CD4-positive, alpha-beta T cell (primary cell): ENCODE measurements around the gene ALPL. TPM values are rescaled to one million over a fixed set of nuclear protein-coding genes. Genes with fewer than 3 reads are reported as not detected.

Source experiments
- ATAC-seq: fragments of 200-7000 bp; cut with Tn5 transposase; one replicate; pipeline ENCODE4 v1.10.0; 2022; ENCODE audit warnings: mild to moderate bottlenecking; ENCODE audit not compliant: poor library complexity
- CTCF ChIA-PET: fragments of 350-600 bp; sonication (Branson Sonifier 250); formaldehyde crosslinking; loops from one replicate; lab custom pipeline; 2021; ENCODE audit warnings: antibody characterized with exemption, inconsistent platforms; lab: Charles Lee
- POLR2A ChIA-PET: fragments of 350-600 bp; sonication (Branson Sonifier 250); formaldehyde crosslinking; loops from one replicate; lab custom pipeline; 2021; ENCODE audit warnings: antibody characterized with exemption, inconsistent platforms; lab: Charles Lee
- DNase-seq, 14 experiments: peaks; one replicate each; pipeline ENCODE4 v3.0.0-alpha.2; 2013 to 2020; ENCODE audit warnings: mixed read lengths in 2 of 14
- H3K27ac ChIP-seq, 2 donors: one replicate each; pipeline versions ENCODE4 v1.5.1 to v1.7.0; 2013; ENCODE audit warnings: low read length in 2 of 2, low read depth in 1 of 2, mild to moderate bottlenecking in 1 of 2
- H3K27me3 ChIP-seq, 2 experiments: 1 replicate in 1 of 2; 2 replicates in 1 of 2; pipeline versions ENCODE4 v1.6.1 to v1.7.0; 2013; ENCODE audit warnings: low read length in 2 of 2, control low read depth in 1 of 2, mild to moderate bottlenecking in 1 of 2, moderate library complexity in 1 of 2; ENCODE audit not compliant: insufficient read depth in 2 of 2, control insufficient read depth in 1 of 2
- H3K36me3 ChIP-seq: one replicate; pipeline ENCODE4 v1.6.1; 2013; ENCODE audit warnings: low read length, control low read depth; ENCODE audit not compliant: insufficient read depth
- H3K4me1 ChIP-seq: one replicate; pipeline ENCODE4 v1.6.1; 2013; ENCODE audit warnings: low read length, control low read depth; ENCODE audit not compliant: insufficient read depth
- H3K4me3 ChIP-seq: one replicate; pipeline ENCODE4 v1.5.1; 2013; ENCODE audit warnings: mild to moderate bottlenecking, low read length, moderate library complexity
- H3K9me3 ChIP-seq, 2 experiments: 1 replicate in 1 of 2; 2 replicates in 1 of 2; pipeline versions ENCODE4 v1.6.1 to v1.7.0; 2013; ENCODE audit warnings: low read length in 2 of 2, mild to moderate bottlenecking in 2 of 2, control low read depth in 1 of 2, moderate library complexity in 1 of 2; ENCODE audit not compliant: control insufficient read depth in 1 of 2, insufficient read depth in 1 of 2
- H3K27ac Mint-ChIP-seq: one replicate; pipeline ENCODE4 v1.8.0; 2020; ENCODE audit warnings: mixed read lengths
- H3K27me3 Mint-ChIP-seq: one replicate; pipeline ENCODE4 v1.8.0; 2021; ENCODE audit warnings: mixed read lengths
- H3K36me3 Mint-ChIP-seq: one replicate; pipeline ENCODE4 v1.8.0; 2021; ENCODE audit warnings: low read depth, mixed read lengths
- H3K4me1 Mint-ChIP-seq: one replicate; pipeline ENCODE4 v1.8.0; 2021; ENCODE audit warnings: low read depth, mixed read lengths
- H3K4me3 Mint-ChIP-seq: one replicate; pipeline ENCODE4 v1.8.0; 2020; ENCODE audit warnings: mild to moderate bottlenecking, mixed read lengths
- H3K9me3 Mint-ChIP-seq: one replicate; pipeline ENCODE4 v1.8.0; 2020; ENCODE audit warnings: mixed read lengths
- intact Hi-C, 2 experiments: fragments of 100-400 bp; cut with DNase I in 1 of 2; cut with micrococcal nuclease in 1 of 2; formaldehyde crosslinking; loops; one replicate each; pipeline versions ENCODE4 v1.15.1 to v1.9.0; 2023 to 2025; cut with DNase I, micrococcal nuclease
- total RNA-seq, 174 experiments: library from RNA in 2 of 174; stranded (reverse) in 2 of 174; gene quantifications; one replicate each; pipeline ENCODE4 v1.2.3 and lab custom pipeline; 2021 to 2026
- TF ChIP-seq, protein P1 (sequence below): fragments of 200-600 bp; IDR thresholded peaks from one replicate; pipeline ENCODE4 v1.8.0; 2022; ENCODE audit warnings: antibody characterized with exemption, mild to moderate bottlenecking

ALPL gene
- total RNA-seq, 2 experiments from 2014 or later, result not detected

DNA sequence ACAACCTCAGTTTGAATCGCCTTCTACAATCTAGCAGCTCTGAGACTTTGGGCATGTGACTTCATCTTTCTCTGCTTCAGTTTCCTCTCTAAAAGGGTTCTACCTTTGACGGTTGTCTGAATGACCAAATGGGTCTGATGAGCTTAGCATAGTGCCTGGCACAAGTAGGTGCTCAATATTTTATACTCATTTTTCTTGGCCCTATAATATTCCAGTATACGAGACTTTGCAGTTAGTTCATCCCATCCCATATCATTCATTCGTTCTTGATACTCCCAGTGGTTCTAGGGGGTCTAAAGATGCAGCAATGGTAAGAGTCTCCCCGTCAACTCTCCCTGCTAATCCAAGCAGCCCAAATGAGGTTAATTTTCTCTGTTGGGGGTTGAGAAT, 67.6 kb downstream of the ALPL start:
- H3K36me3 ChIP-seq, result no peaks in the 10 kb centered on the region
- DNase-seq, result no peak
- TF ChIP-seq, protein P1, sequence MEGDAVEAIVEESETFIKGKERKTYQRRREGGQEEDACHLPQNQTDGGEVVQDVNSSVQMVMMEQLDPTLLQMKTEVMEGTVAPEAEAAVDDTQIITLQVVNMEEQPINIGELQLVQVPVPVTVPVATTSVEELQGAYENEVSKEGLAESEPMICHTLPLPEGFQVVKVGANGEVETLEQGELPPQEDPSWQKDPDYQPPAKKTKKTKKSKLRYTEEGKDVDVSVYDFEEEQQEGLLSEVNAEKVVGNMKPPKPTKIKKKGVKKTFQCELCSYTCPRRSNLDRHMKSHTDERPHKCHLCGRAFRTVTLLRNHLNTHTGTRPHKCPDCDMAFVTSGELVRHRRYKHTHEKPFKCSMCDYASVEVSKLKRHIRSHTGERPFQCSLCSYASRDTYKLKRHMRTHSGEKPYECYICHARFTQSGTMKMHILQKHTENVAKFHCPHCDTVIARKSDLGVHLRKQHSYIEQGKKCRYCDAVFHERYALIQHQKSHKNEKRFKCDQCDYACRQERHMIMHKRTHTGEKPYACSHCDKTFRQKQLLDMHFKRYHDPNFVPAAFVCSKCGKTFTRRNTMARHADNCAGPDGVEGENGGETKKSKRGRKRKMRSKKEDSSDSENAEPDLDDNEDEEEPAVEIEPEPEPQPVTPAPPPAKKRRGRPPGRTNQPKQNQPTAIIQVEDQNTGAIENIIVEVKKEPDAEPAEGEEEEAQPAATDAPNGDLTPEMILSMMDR, result no peak
- H3K9me3 Mint-ChIP-seq, result no peaks in the 10 kb centered on the region
- H3K4me1 ChIP-seq, result no peaks in the 10 kb centered on the region
- H3K36me3 Mint-ChIP-seq, result no peaks in the 10 kb centered on the region
- no peaks in the 10 kb centered on the region for H3K4me1 Mint-ChIP-seq
- H3K27ac Mint-ChIP-seq, result no peak overlapping the region
- peaks cover 0 to 3% of the 10 kb centered on the region in 2 experiments for H3K9me3 ChIP-seq
- ChIA-PET POLR2A (no interaction called here), CTCF (no interaction called here)
- H3K4me3 ChIP-seq, result no peak overlapping the region
- ATAC-seq, result no peak
- no peak overlapping the region for H3K4me3 Mint-ChIP-seq
- H3K27ac ChIP-seq, result no peak overlapping the region
- H3K27me3 Mint-ChIP-seq, result peaks cover 20% of the 10 kb centered on the region
- H3K27me3 ChIP-seq, result peaks cover 9 to 10% of the 10 kb centered on the region in 2 experiments
- intact Hi-C loops, result no loop called here

DNA sequence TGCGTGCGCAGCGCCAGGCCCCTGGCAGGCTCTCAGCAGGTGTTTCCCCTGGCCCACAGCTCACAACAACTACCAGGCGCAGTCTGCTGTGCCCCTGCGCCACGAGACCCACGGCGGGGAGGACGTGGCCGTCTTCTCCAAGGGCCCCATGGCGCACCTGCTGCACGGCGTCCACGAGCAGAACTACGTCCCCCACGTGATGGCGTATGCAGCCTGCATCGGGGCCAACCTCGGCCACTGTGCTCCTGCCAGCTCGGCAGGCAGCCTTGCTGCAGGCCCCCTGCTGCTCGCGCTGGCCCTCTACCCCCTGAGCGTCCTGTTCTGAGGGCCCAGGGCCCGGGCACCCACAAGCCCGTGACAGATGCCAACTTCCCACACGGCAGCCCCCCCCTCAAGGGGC, 68.1 kb downstream of the ALPL start:
- TF ChIP-seq, protein P1, result no peak
- Mint-ChIP-seq H3K4me1 (no peaks in the 10 kb centered on the region), H3K36me3 (no peaks in the 10 kb centered on the region), H3K4me3 (no peak overlapping the region), H3K27me3 (peaks cover 17% of the 10 kb centered on the region), H3K27ac (no peak overlapping the region), H3K9me3 (no peaks in the 10 kb centered on the region)
- Histone ChIP-seq H3K4me3 (no peak overlapping the region), H3K4me1 (no peaks in the 10 kb centered on the region), H3K27ac (no peak overlapping the region), H3K9me3 (no peaks in the 10 kb centered on the region), H3K36me3 (no peaks in the 10 kb centered on the region), H3K27me3 (peaks cover 9 to 10% of the 10 kb centered on the region in 2 experiments)
- intact Hi-C loops, result no loop called here
- ATAC-seq (no peak), DNase-seq (no peak)
- ChIA-PET POLR2A (no interaction called here), CTCF (no interaction called here)

DNA sequence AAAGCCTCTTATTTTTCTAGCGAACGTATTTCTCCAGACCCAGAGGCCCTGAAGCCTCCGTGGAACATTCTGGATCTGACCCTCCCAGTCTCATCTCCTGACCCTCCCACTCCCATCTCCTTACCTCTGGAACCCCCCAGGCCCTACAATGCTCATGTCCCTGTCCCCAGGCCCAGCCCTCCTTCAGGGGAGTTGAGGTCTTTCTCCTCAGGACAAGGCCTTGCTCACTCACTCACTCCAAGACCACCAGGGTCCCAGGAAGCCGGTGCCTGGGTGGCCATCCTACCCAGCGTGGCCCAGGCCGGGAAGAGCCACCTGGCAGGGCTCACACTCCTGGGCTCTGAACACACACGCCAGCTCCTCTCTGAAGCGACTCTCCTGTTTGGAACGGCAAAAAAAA, 68.7 kb downstream of the ALPL start:
- TF ChIP-seq, protein P1, result no peak
- POLR2A ChIA-PET, result no interaction called here
- H3K27ac ChIP-seq, result no peak overlapping the region
- Mint-ChIP-seq H3K27me3 (peaks cover 18% of the 10 kb centered on the region), H3K9me3 (no peaks in the 10 kb centered on the region), H3K4me3 (no peak overlapping the region), H3K36me3 (no peaks in the 10 kb centered on the region), H3K27ac (no peak overlapping the region), H3K4me1 (no peaks in the 10 kb centered on the region)
- DNase-seq (no peak), ATAC-seq (no peak)
- H3K9me3 ChIP-seq, result no peaks in the 10 kb centered on the region
- H3K4me3 ChIP-seq, result no peak overlapping the region
- H3K36me3 ChIP-seq, result no peaks in the 10 kb centered on the region
- intact Hi-C loops, result no loop called here
- CTCF ChIA-PET, result no interaction called here
- peaks cover 8 to 10% of the 10 kb centered on the region in 2 experiments for H3K27me3 ChIP-seq
- no peaks in the 10 kb centered on the region for H3K4me1 ChIP-seq
